Type B pancreatic cell (in vitro differentiated cells): Measurements from ENCODE around the gene PLEKHA4. TPM values are rescaled to one million over a fixed set of nuclear protein-coding genes. Genes with fewer than 3 reads are reported as not detected.

ENCODE experiments used
- DNase-seq: peaks from one replicate; pipeline ENCODE4 v3.0.0; 2021; ENCODE audit warnings: mixed read lengths; ENCODE audit not compliant: unreplicated experiment; ENCODE audit errors: extremely low spot score
- H3K27ac Mint-ChIP-seq: 2 replicates; pipeline ENCODE4 v1.8.0; 2021; ENCODE audit warnings: mild to moderate bottlenecking, mixed read lengths
- H3K27me3 Mint-ChIP-seq: 2 replicates; pipeline ENCODE4 v1.8.0; 2021; ENCODE audit warnings: mixed read lengths
- H3K36me3 Mint-ChIP-seq: 2 replicates; pipeline ENCODE4 v1.8.0; 2021; ENCODE audit warnings: mixed read lengths
- H3K4me1 Mint-ChIP-seq: one replicate; pipeline ENCODE4 v1.8.0; 2021; ENCODE audit warnings: mixed read lengths; ENCODE audit not compliant: unreplicated experiment
- H3K4me3 Mint-ChIP-seq: 2 replicates; pipeline ENCODE4 v1.8.0; 2021; ENCODE audit warnings: mild to moderate bottlenecking, mixed read lengths
- H3K9me3 Mint-ChIP-seq: 2 replicates; pipeline ENCODE4 v1.8.0; 2021; ENCODE audit warnings: mixed read lengths
- CTCF ChIP-seq: fragments of 200-600 bp; sonication (generic); conservative IDR thresholded peaks from 2 replicates; pipeline ENCODE4 v1.5.0; 2021; ENCODE audit warnings: antibody characterized with exemption, mild to moderate bottlenecking
- long read RNA-seq: library from polyadenylated mRNA; unstranded; transcript quantifications from one replicate; pipeline ENCODE4 v2.0.0, GENCODE V29; 2020
- total RNA-seq: library from RNA; stranded (reverse); gene quantifications from 2 replicates; pipeline ENCODE4 v1.2.1, GENCODE V29; 2021; ENCODE audit warnings: low replicate concordance

PLEKHA4 gene, protein sequence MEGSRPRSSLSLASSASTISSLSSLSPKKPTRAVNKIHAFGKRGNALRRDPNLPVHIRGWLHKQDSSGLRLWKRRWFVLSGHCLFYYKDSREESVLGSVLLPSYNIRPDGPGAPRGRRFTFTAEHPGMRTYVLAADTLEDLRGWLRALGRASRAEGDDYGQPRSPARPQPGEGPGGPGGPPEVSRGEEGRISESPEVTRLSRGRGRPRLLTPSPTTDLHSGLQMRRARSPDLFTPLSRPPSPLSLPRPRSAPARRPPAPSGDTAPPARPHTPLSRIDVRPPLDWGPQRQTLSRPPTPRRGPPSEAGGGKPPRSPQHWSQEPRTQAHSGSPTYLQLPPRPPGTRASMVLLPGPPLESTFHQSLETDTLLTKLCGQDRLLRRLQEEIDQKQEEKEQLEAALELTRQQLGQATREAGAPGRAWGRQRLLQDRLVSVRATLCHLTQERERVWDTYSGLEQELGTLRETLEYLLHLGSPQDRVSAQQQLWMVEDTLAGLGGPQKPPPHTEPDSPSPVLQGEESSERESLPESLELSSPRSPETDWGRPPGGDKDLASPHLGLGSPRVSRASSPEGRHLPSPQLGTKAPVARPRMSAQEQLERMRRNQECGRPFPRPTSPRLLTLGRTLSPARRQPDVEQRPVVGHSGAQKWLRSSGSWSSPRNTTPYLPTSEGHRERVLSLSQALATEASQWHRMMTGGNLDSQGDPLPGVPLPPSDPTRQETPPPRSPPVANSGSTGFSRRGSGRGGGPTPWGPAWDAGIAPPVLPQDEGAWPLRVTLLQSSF
- 15.8 and 45.4 TPM in 2 replicates for total RNA-seq
- long read RNA-seq, result 0 reads

GRCh38 chr19:48868114-48868886, at the start of gene PLEKHA4:
TSS of gene PLEKHA4 (minus strand) at chr19:48868617. CDS start at chr19:48867620, 997 bp downstream.
- H3K27ac Mint-ChIP-seq, result peak within 1 kb of the TSS; percentile 89
- H3K36me3 Mint-ChIP-seq, result peaks cover 12% of the 10 kb centered on the region
- no peak for TF ChIP-seq CTCF
- H3K9me3 Mint-ChIP-seq, result no peaks in the 10 kb centered on the region
- H3K27me3 Mint-ChIP-seq, result peaks cover 4% of the 10 kb centered on the region
- peaks cover 39% of the 10 kb centered on the region for H3K4me1 Mint-ChIP-seq
- no peak for DNase-seq
- H3K4me3 Mint-ChIP-seq, result peak within 1 kb of the TSS; percentile 88

DNA sequence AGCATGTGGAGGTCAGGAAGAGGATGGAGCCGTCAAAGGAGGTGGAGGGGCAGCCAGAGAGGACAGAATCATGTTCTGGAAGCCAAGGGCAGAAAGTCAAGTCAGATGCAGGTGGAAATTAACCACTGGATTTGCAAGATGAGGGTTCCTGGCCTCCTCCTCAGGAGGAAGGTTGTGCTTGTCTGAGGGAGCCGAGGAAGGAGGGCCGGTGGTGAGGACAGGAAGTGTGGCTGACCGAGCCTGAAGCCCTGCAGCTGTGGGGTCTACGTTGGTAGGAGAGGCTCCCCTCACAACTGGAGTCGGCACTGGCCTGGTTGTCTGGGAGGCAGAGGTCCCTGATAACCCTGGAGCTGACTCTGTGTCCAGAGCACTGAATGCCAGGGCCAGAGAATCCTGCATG, 49.7 kb upstream of the PLEKHA4 start:
- H3K4me3 Mint-ChIP-seq, result no peak overlapping the region
- no peak for TF ChIP-seq CTCF

GRCh38 chr19:48915757-48916156, 47.3 kb upstream of the PLEKHA4 start:
- DNase-seq, result no peak
- Mint-ChIP-seq H3K9me3 (no peaks in the 10 kb centered on the region), H3K36me3 (peaks cover 24% of the 10 kb centered on the region), H3K27me3 (no peaks in the 10 kb centered on the region), H3K27ac (no peak overlapping the region), H3K4me3 (no peak overlapping the region), H3K4me1 (no peaks in the 10 kb centered on the region)
- TF ChIP-seq CTCF, result no peak

More for the DNA sequence above, 49.7 kb upstream of the PLEKHA4 start:
- H3K36me3 Mint-ChIP-seq, result peaks cover 16% of the 10 kb centered on the region
- H3K27me3 Mint-ChIP-seq, result no peaks in the 10 kb centered on the region
- no peaks in the 10 kb centered on the region for H3K9me3 Mint-ChIP-seq
- no peak overlapping the region for H3K27ac Mint-ChIP-seq
- no peaks in the 10 kb centered on the region for H3K4me1 Mint-ChIP-seq
- DNase-seq, result no peak

- H3K27ac Mint-ChIP-seq, result no peak overlapping the region
- peaks cover 26% of the 10 kb centered on the region for H3K36me3 Mint-ChIP-seq
- H3K4me3 Mint-ChIP-seq, result no peak overlapping the region
Measured at GRCh38 chr19:48914181-48914580, 45.8 kb upstream of the PLEKHA4 start.

More at GRCh38 chr19:48914181-48914580, 45.8 kb upstream of the PLEKHA4 start:
- TF ChIP-seq CTCF, result no peak
- Mint-ChIP-seq H3K9me3 (no peaks in the 10 kb centered on the region), H3K27me3 (no peaks in the 10 kb centered on the region), H3K4me1 (no peaks in the 10 kb centered on the region)
- DNase-seq, result no peak
